ENCODE results near the gene NSUN3. TPM values are rescaled to one million over a fixed set of nuclear protein-coding genes. Genes with fewer than 3 reads are reported as not detected.
"Not testable (repeated sequence)": the region's sequence is repeated elsewhere in the genome, so short reads cannot be mapped to it uniquely, and the experiment has no call there.

Gene NSUN3
- total and polyA plus RNA-seq, 8 donors, result 2.4 to 88.8 (median 16.9) TPM

GRCh38 chr3:94106268-94106667 is 43.4 kb downstream of the NSUN3 start:
- Histone ChIP-seq H3K27me3 (no peaks in the 10 kb centered on the region), H3K36me3 (peaks cover 0 to 57% (median 53%) of the 10 kb centered on the region in 4 donors), H3K9me3 (no peaks in the 10 kb centered on the region), H3K4me1 (peaks cover 0 to 5% (median 3%) of the 10 kb centered on the region in 4 donors), H3K4me3 (no peak overlapping the region), H3K27ac (no peak overlapping the region)
- DNase-seq, result no peak
- 26 to 54% (median 34%) methylated on average over 5 of the region's 5 CpGs for WGBS, 5 donors
- intact Hi-C loops (cut with DNase I; ENCODE audit: low total_unique reads), result no loop called here
- TF ChIP-seq, protein P1, sequence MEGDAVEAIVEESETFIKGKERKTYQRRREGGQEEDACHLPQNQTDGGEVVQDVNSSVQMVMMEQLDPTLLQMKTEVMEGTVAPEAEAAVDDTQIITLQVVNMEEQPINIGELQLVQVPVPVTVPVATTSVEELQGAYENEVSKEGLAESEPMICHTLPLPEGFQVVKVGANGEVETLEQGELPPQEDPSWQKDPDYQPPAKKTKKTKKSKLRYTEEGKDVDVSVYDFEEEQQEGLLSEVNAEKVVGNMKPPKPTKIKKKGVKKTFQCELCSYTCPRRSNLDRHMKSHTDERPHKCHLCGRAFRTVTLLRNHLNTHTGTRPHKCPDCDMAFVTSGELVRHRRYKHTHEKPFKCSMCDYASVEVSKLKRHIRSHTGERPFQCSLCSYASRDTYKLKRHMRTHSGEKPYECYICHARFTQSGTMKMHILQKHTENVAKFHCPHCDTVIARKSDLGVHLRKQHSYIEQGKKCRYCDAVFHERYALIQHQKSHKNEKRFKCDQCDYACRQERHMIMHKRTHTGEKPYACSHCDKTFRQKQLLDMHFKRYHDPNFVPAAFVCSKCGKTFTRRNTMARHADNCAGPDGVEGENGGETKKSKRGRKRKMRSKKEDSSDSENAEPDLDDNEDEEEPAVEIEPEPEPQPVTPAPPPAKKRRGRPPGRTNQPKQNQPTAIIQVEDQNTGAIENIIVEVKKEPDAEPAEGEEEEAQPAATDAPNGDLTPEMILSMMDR (IDR thresholded peaks at IDR 0.05), result no peak
- TF ChIP-seq POLR2A (IDR thresholded peaks at IDR 0.05) (no peak), EP300 (IDR thresholded peaks at IDR 0.05) (no peak), POLR2AphosphoS5 (IDR thresholded peaks at IDR 0.05) (no peak)

- DNase-seq; H3K27ac ChIP-seq; intact Hi-C loops (cut with DNase I; ENCODE audit: low total_unique reads); H3K27me3 ChIP-seq; H3K9me3 ChIP-seq; H3K4me1 ChIP-seq; H3K4me3 ChIP-seq: not testable (repeated sequence)
- H3K36me3 ChIP-seq, result peaks cover 0 to 67% (median 50%) of the 10 kb centered on the region in 4 donors
Observed at GRCh38 chr3:94110232-94110631, 47.4 kb downstream of the NSUN3 start.

GRCh38 chr3:94110854-94111253 is 48.0 kb downstream of the NSUN3 start:
- H3K4me3 ChIP-seq, result no peak overlapping the region
- no peaks in the 10 kb centered on the region for H3K27me3 ChIP-seq
- no peak overlapping the region for H3K27ac ChIP-seq
- no peak for DNase-seq
- TF ChIP-seq EP300 (IDR thresholded peaks at IDR 0.05), result no peak
- H3K4me1 ChIP-seq, result peaks cover 0 to 5% (median 3%) of the 10 kb centered on the region in 4 donors
- intact Hi-C loops (cut with DNase I; ENCODE audit: low total_unique reads), result no loop called here
- no peaks in the 10 kb centered on the region for H3K9me3 ChIP-seq
- peaks cover 0 to 67% (median 48%) of the 10 kb centered on the region in 4 donors for H3K36me3 ChIP-seq

DNA sequence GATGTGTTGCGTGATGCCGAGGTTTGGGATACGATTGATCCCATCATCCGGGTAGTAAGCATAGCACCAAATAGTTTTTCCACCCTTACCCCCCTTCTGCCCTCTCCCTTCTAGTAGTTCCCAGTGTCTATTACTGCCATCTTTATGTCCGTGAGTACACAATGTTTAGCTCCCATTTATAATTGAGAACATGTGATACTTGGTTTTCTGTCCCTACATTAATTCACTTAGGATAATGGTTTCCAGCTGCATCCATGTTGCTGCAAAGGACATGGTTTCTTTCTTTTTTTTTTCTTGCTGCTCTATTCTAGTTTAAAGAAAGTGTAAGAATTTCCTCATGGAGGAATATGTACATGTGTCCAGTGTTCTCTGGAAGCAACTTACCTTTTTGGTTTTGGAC is 51.8 kb downstream of the NSUN3 start:
- no peak overlapping the region for H3K27ac ChIP-seq
- H3K4me1 ChIP-seq, result no peaks in the 10 kb centered on the region
- 95 to 99% (median 96%) methylated on average over 5 of the region's 5 CpGs for WGBS, 5 donors
- no peak for TF ChIP-seq POLR2A (IDR thresholded peaks at IDR 0.05)
- no peak for TF ChIP-seq EP300 (IDR thresholded peaks at IDR 0.05)
- no peak for TF ChIP-seq POLR2AphosphoS5 (IDR thresholded peaks at IDR 0.05)
- TF ChIP-seq, protein P1 (IDR thresholded peaks at IDR 0.05), result no peak
- H3K4me3 ChIP-seq, result no peak overlapping the region
- H3K9me3 ChIP-seq, result no peaks in the 10 kb centered on the region
- DNase-seq, result no peak
- H3K27me3 ChIP-seq, result no peaks in the 10 kb centered on the region
- peaks cover 0 to 46% (median 31%) of the 10 kb centered on the region in 4 donors for H3K36me3 ChIP-seq
- intact Hi-C loops (cut with DNase I; ENCODE audit: low total_unique reads), result no loop called here

GRCh38 chr3:94115482-94115881 is 52.6 kb downstream of the NSUN3 start:
- intact Hi-C loops (cut with DNase I; ENCODE audit: low total_unique reads), result no loop called here
- WGBS, 5 donors, result 55 to 68% (median 64%) methylated on average over 6 of the region's 6 CpGs
- TF ChIP-seq POLR2A (IDR thresholded peaks at IDR 0.05), result no peak
- no peak for TF ChIP-seq EP300 (IDR thresholded peaks at IDR 0.05)

DNA sequence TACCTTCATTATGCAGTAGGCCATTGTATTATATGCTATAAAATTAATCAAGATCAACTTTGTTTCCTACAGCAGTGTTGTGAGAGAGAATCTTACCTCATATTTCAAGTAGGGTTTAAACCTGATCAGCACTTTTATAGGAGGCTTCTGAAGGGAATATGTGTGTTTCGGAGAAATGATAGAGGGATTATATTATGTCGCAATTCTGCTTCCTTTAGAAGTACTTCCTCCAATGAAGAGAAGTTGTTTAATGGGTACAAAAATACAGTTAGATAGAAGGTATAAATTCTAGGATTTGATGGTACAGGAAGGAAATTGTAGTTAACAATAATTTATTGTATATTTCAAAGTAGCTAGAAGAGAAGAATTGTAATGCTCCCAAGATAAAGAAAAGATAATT is 54.9 kb downstream of the NSUN3 start:
- Histone ChIP-seq H3K36me3 (peaks cover 0 to 17% (median 15%) of the 10 kb centered on the region in 4 donors), H3K9me3 (no peaks in the 10 kb centered on the region), H3K27ac (no peak overlapping the region), H3K27me3 (no peaks in the 10 kb centered on the region), H3K4me1 (no peaks in the 10 kb centered on the region), H3K4me3 (no peak overlapping the region)
- TF ChIP-seq EP300 (IDR thresholded peaks at IDR 0.05) (no peak), POLR2A (IDR thresholded peaks at IDR 0.05) (no peak), POLR2AphosphoS5 (IDR thresholded peaks at IDR 0.05) (no peak)
- TF ChIP-seq, protein P1 (IDR thresholded peaks at IDR 0.05), result no peak
- no peak for DNase-seq
- WGBS, 5 donors, result 90 to 96% (median 92%) methylated on average over 2 of the region's 2 CpGs
- intact Hi-C loops (cut with DNase I; ENCODE audit: low total_unique reads), result no loop called here

More at GRCh38 chr3:94115482-94115881, 52.6 kb downstream of the NSUN3 start:
- Histone ChIP-seq H3K27me3 (no peaks in the 10 kb centered on the region), H3K27ac (no peak overlapping the region), H3K4me1 (no peaks in the 10 kb centered on the region), H3K36me3 (peaks cover 0 to 38% (median 26%) of the 10 kb centered on the region in 4 donors), H3K9me3 (no peaks in the 10 kb centered on the region), H3K4me3 (no peak overlapping the region)
- DNase-seq, result peak in 1 of 2 donors; percentile 38

Data from stomach (tissue), 9 donors.